GM23338 (cell line): Measurements from ENCODE around the gene ZNF451. TPM values are rescaled to one million over a fixed set of nuclear protein-coding genes. Genes with fewer than 3 reads are reported as not detected.

ENCODE experiments used
- ATAC-seq: fragments of 200-7000 bp; cut with Tn5 transposase; 3 replicates; pipeline ENCODE4 v1.9.1; 2020
- DNase-seq: peaks from one replicate; pipeline ENCODE4 v3.0.0-alpha.2; 2015; ENCODE audit warnings: low spot score
- H2AFZ ChIP-seq: fragments of 200-600 bp; sonication (generic); 2 replicates; pipeline ENCODE4 v1.8.0; 2016; ENCODE audit warnings: antibody characterized with exemption, mild to moderate bottlenecking, moderate library complexity
- H3F3A ChIP-seq: fragments of 200-600 bp; sonication (generic); replicated peaks from 2 replicates; pipeline ENCODE4 v1.8.0; 2017; ENCODE audit warnings: antibody characterized with exemption, mixed run types, low read depth
- H3K27ac ChIP-seq: fragments of 200-600 bp; sonication (generic); 2 replicates; pipeline ENCODE4 v1.6.1; 2016; ENCODE audit warnings: low read depth
- H3K27me3 ChIP-seq: fragments of 200-600 bp; sonication (generic); 2 replicates; pipeline ENCODE4 v1.8.0; 2016; ENCODE audit warnings: mild to moderate bottlenecking, mixed run types, moderate library complexity; ENCODE audit not compliant: insufficient read depth
- H3K36me3 ChIP-seq: fragments of 200-600 bp; sonication (generic); 2 replicates; pipeline ENCODE4 v1.8.0; 2016; ENCODE audit warnings: mild to moderate bottlenecking; ENCODE audit not compliant: insufficient read depth
- H3K4me1 ChIP-seq: fragments of 200-600 bp; sonication (generic); 2 replicates; pipeline ENCODE4 v1.8.0; 2016; ENCODE audit warnings: mild to moderate bottlenecking, moderate library complexity; ENCODE audit not compliant: insufficient read depth
- H3K4me2 ChIP-seq: fragments of 200-600 bp; sonication (generic); 2 replicates; pipeline ENCODE4 v1.7.1; 2017; ENCODE audit warnings: mixed run types
- H3K4me3 ChIP-seq: fragments of 200-600 bp; sonication (generic); 2 replicates; pipeline ENCODE4 v1.6.1; 2016; ENCODE audit warnings: mixed run types
- H3K79me2 ChIP-seq: fragments of 200-600 bp; sonication (generic); replicated peaks from 2 replicates; pipeline ENCODE4 v1.8.0; 2017; ENCODE audit warnings: mild to moderate bottlenecking; ENCODE audit not compliant: insufficient read depth
- H3K9me2 ChIP-seq: fragments of 200-600 bp; sonication (generic); 2 replicates; pipeline ENCODE4 v1.8.0; 2017; ENCODE audit not compliant: insufficient read depth
- H4K20me1 ChIP-seq: fragments of 200-600 bp; sonication (generic); replicated peaks from 2 replicates; pipeline ENCODE4 v1.8.0; 2017; ENCODE audit warnings: mild to moderate bottlenecking; ENCODE audit not compliant: insufficient read depth
- H3K27ac Mint-ChIP-seq: 2 replicates; pipeline ENCODE4 v1.8.0; 2020; ENCODE audit warnings: inconsistent platforms, mild to moderate bottlenecking, moderate library complexity, mixed read lengths
- H3K27me3 Mint-ChIP-seq: 3 replicates; pipeline ENCODE4 v1.8.0; 2022; ENCODE audit warnings: low read depth, mild to moderate bottlenecking, moderate library complexity, mixed read lengths, inconsistent platforms; ENCODE audit not compliant: insufficient read depth, poor library complexity
- H3K36me3 Mint-ChIP-seq: 3 replicates; pipeline ENCODE4 v1.8.0; 2021; ENCODE audit warnings: low read depth, mild to moderate bottlenecking, inconsistent platforms, moderate library complexity, mixed read lengths
- H3K4me1 Mint-ChIP-seq: 3 replicates; pipeline ENCODE4 v1.8.0; 2020; ENCODE audit warnings: mild to moderate bottlenecking, inconsistent platforms, mixed read lengths
- H3K4me3 Mint-ChIP-seq: 3 replicates; pipeline ENCODE4 v1.8.0; 2021; ENCODE audit warnings: moderate library complexity, mild to moderate bottlenecking, inconsistent platforms, mixed read lengths
- H3K9me3 Mint-ChIP-seq: 3 replicates; pipeline ENCODE4 v1.8.0; 2020; ENCODE audit warnings: moderate library complexity, mild to moderate bottlenecking, inconsistent platforms, mixed read lengths
- CREB1 ChIP-seq: fragments of 250-450 bp; sonication (Bioruptor Pico); IDR thresholded peaks from 2 replicates; pipeline ENCODE4 v1.5.0; 2020; ENCODE audit warnings: low read depth, mild to moderate bottlenecking, moderate library complexity
- CTCF ChIP-seq, 2 experiments: fragments of 200-600 bp in 1 of 2; sonication (generic) in 1 of 2; conservative IDR thresholded peaks; 2 replicates each; pipeline versions ENCODE4 v1.5.1 to v1.6.1; 2016 to 2017; ENCODE audit warnings: antibody characterized with exemption in 2 of 2, low read depth in 2 of 2, mild to moderate bottlenecking in 2 of 2, moderate library complexity in 1 of 2
- ETS1 ChIP-seq: IDR thresholded peaks from 2 replicates; pipeline ENCODE4 v1.6.1; 2016; ENCODE audit warnings: antibody characterized with exemption
- EZH2phosphoT487 ChIP-seq: fragments of 200-600 bp; sonication (generic); IDR thresholded peaks from one replicate; pipeline ENCODE4 v1.8.1; 2018; ENCODE audit warnings: antibody characterized with exemption; ENCODE audit not compliant: unreplicated experiment
- REST ChIP-seq: IDR thresholded peaks from one replicate; pipeline ENCODE4 v1.6.1; 2018; ENCODE audit warnings: antibody characterized with exemption; ENCODE audit not compliant: unreplicated experiment
- ZNF462 ChIP-seq: fragments of 250-450 bp; sonication (Bioruptor Pico); IDR thresholded peaks from 2 replicates; pipeline ENCODE4 v1.5.0; 2020; ENCODE audit warnings: mild to moderate bottlenecking, moderate library complexity
- polyA plus RNA-seq: library from polyadenylated mRNA; unstranded; fragments of >200 nt; fragmentation: Nextera tagmentation; extraction: Ambion mirVana; gene quantifications from 2 replicates; pipeline ENCODE4 v1.2.1, GENCODE V29; 2016
- total RNA-seq: library from RNA; depleted of rRNA; stranded (reverse); fragments of >200 nt; shearing (Covaris generic); gene quantifications from 2 replicates; pipeline ENCODE4 v1.2.3, GENCODE V29; 2014

ZNF451 gene
- total and polyA plus RNA-seq, 2 experiments from 2014 or later, result 44.8 to 54.1 TPM

- no peak for TF ChIP-seq ZNF462 (CRISPR knock-in tag)
- no peak for TF ChIP-seq ETS1
- no peak for TF ChIP-seq EZH2phosphoT487
- TF ChIP-seq CTCF (conservative IDR thresholded peaks at IDR 0.05; ENCODE audit: low read depth in 2 of 2), result no peak
Measured at GRCh38 chr6:57143690-57144089, 53.7 kb downstream of the ZNF451 start (continued).

GRCh38 chr6:57147401-57147800 lies 57.4 kb downstream of the ZNF451 start:
- Mint-ChIP-seq H3K36me3 (peaks cover 24% of the 10 kb centered on the region), H3K27me3 (no peaks in the 10 kb centered on the region), H3K4me3 (no peak overlapping the region), H3K4me1 (no peaks in the 10 kb centered on the region), H3K27ac (no peak overlapping the region), H3K9me3 (no peaks in the 10 kb centered on the region)
- H3K27ac ChIP-seq, result no peak overlapping the region
- H3K4me3 ChIP-seq, result no peak overlapping the region
- no peak for ATAC-seq
- H2AFZ ChIP-seq, result no peak overlapping the region
- DNase-seq, result no peak
- H3K4me2 ChIP-seq, result no peak overlapping the region
- 0 out of 2 replicates have a peak, but pooled peaks cover 8% of the 10 kb centered on the region for H3K36me3 ChIP-seq
- no peaks in the 10 kb centered on the region for H3K9me2 ChIP-seq
- H3K4me1 ChIP-seq, result no peaks in the 10 kb centered on the region
- no peaks in the 10 kb centered on the region for H4K20me1 ChIP-seq
- no peak for TF ChIP-seq CREB1 (CRISPR knock-in tag)
- TF ChIP-seq REST, result no peak
- H3K79me2 ChIP-seq, result no peaks in the 10 kb centered on the region
- no peaks in the 10 kb centered on the region for H3K27me3 ChIP-seq
- no peaks in the 10 kb centered on the region for H3F3A ChIP-seq
